GM23338 (cell line): ENCODE measurements around the gene NTRK3. TPM values are rescaled to one million over a fixed set of nuclear protein-coding genes. Genes with fewer than 3 reads are reported as not detected.

ENCODE experiments used
- ATAC-seq: fragments of 200-7000 bp; cut with Tn5 transposase; 3 replicates; pipeline ENCODE4 v1.9.1; 2020
- DNase-seq: peaks from one replicate; pipeline ENCODE4 v3.0.0-alpha.2; 2015; ENCODE audit warnings: low spot score
- H2AFZ ChIP-seq: fragments of 200-600 bp; sonication (generic); 2 replicates; pipeline ENCODE4 v1.8.0; 2016; ENCODE audit warnings: antibody characterized with exemption, mild to moderate bottlenecking, moderate library complexity
- H3F3A ChIP-seq: fragments of 200-600 bp; sonication (generic); replicated peaks from 2 replicates; pipeline ENCODE4 v1.8.0; 2017; ENCODE audit warnings: antibody characterized with exemption, mixed run types, low read depth
- H3K27ac ChIP-seq: fragments of 200-600 bp; sonication (generic); 2 replicates; pipeline ENCODE4 v1.6.1; 2016; ENCODE audit warnings: low read depth
- H3K27me3 ChIP-seq: fragments of 200-600 bp; sonication (generic); 2 replicates; pipeline ENCODE4 v1.8.0; 2016; ENCODE audit warnings: mild to moderate bottlenecking, mixed run types, moderate library complexity; ENCODE audit not compliant: insufficient read depth
- H3K36me3 ChIP-seq: fragments of 200-600 bp; sonication (generic); 2 replicates; pipeline ENCODE4 v1.8.0; 2016; ENCODE audit warnings: mild to moderate bottlenecking; ENCODE audit not compliant: insufficient read depth
- H3K4me1 ChIP-seq: fragments of 200-600 bp; sonication (generic); 2 replicates; pipeline ENCODE4 v1.8.0; 2016; ENCODE audit warnings: mild to moderate bottlenecking, moderate library complexity; ENCODE audit not compliant: insufficient read depth
- H3K4me2 ChIP-seq: fragments of 200-600 bp; sonication (generic); 2 replicates; pipeline ENCODE4 v1.7.1; 2017; ENCODE audit warnings: mixed run types
- H3K4me3 ChIP-seq: fragments of 200-600 bp; sonication (generic); 2 replicates; pipeline ENCODE4 v1.6.1; 2016; ENCODE audit warnings: mixed run types
- H3K79me2 ChIP-seq: fragments of 200-600 bp; sonication (generic); replicated peaks from 2 replicates; pipeline ENCODE4 v1.8.0; 2017; ENCODE audit warnings: mild to moderate bottlenecking; ENCODE audit not compliant: insufficient read depth
- H3K9me2 ChIP-seq: fragments of 200-600 bp; sonication (generic); 2 replicates; pipeline ENCODE4 v1.8.0; 2017; ENCODE audit not compliant: insufficient read depth
- H4K20me1 ChIP-seq: fragments of 200-600 bp; sonication (generic); replicated peaks from 2 replicates; pipeline ENCODE4 v1.8.0; 2017; ENCODE audit warnings: mild to moderate bottlenecking; ENCODE audit not compliant: insufficient read depth
- H3K27ac Mint-ChIP-seq: 2 replicates; pipeline ENCODE4 v1.8.0; 2020; ENCODE audit warnings: inconsistent platforms, mild to moderate bottlenecking, moderate library complexity, mixed read lengths
- H3K27me3 Mint-ChIP-seq: 3 replicates; pipeline ENCODE4 v1.8.0; 2022; ENCODE audit warnings: low read depth, mild to moderate bottlenecking, moderate library complexity, mixed read lengths, inconsistent platforms; ENCODE audit not compliant: insufficient read depth, poor library complexity
- H3K36me3 Mint-ChIP-seq: 3 replicates; pipeline ENCODE4 v1.8.0; 2021; ENCODE audit warnings: low read depth, mild to moderate bottlenecking, inconsistent platforms, moderate library complexity, mixed read lengths
- H3K4me1 Mint-ChIP-seq: 3 replicates; pipeline ENCODE4 v1.8.0; 2020; ENCODE audit warnings: mild to moderate bottlenecking, inconsistent platforms, mixed read lengths
- H3K4me3 Mint-ChIP-seq: 3 replicates; pipeline ENCODE4 v1.8.0; 2021; ENCODE audit warnings: moderate library complexity, mild to moderate bottlenecking, inconsistent platforms, mixed read lengths
- H3K9me3 Mint-ChIP-seq: 3 replicates; pipeline ENCODE4 v1.8.0; 2020; ENCODE audit warnings: moderate library complexity, mild to moderate bottlenecking, inconsistent platforms, mixed read lengths
- EZH2phosphoT487 ChIP-seq: fragments of 200-600 bp; sonication (generic); IDR thresholded peaks from one replicate; pipeline ENCODE4 v1.8.1; 2018; ENCODE audit warnings: antibody characterized with exemption; ENCODE audit not compliant: unreplicated experiment
- POLR2AphosphoS5 ChIP-seq: IDR thresholded peaks from 2 replicates; pipeline ENCODE4 v1.6.1; 2016; ENCODE audit warnings: antibody characterized with exemption, low read depth
- REST ChIP-seq: IDR thresholded peaks from one replicate; pipeline ENCODE4 v1.6.1; 2018; ENCODE audit warnings: antibody characterized with exemption; ENCODE audit not compliant: unreplicated experiment
- ZNF114 ChIP-seq: fragments of 250-450 bp; sonication (Bioruptor Pico); IDR thresholded peaks from 2 replicates; pipeline ENCODE4 v1.5.0; 2020; ENCODE audit warnings: mild to moderate bottlenecking, moderate library complexity
- ZNF462 ChIP-seq: fragments of 250-450 bp; sonication (Bioruptor Pico); IDR thresholded peaks from 2 replicates; pipeline ENCODE4 v1.5.0; 2020; ENCODE audit warnings: mild to moderate bottlenecking, moderate library complexity
- polyA plus RNA-seq: library from polyadenylated mRNA; unstranded; fragments of >200 nt; fragmentation: Nextera tagmentation; extraction: Ambion mirVana; gene quantifications from 2 replicates; pipeline ENCODE4 v1.2.1, GENCODE V29; 2016
- total RNA-seq: library from RNA; depleted of rRNA; stranded (reverse); fragments of >200 nt; shearing (Covaris generic); gene quantifications from 2 replicates; pipeline ENCODE4 v1.2.3, GENCODE V29; 2014

Gene NTRK3
- total and polyA plus RNA-seq, 2 experiments from 2014 or later, result 3.1 to 5.3 TPM

GRCh38 chr15:88132499-88132898 lies 124.0 kb downstream of the NTRK3 start:
- no peak overlapping the region for H3K4me3 Mint-ChIP-seq
- H3K79me2 ChIP-seq, result no peaks in the 10 kb centered on the region
- DNase-seq, result no peak
- H3K27ac ChIP-seq, result no peak overlapping the region
- peaks cover 2% of the 10 kb centered on the region; the same call in 1 of the 3 replicates for H3K9me3 Mint-ChIP-seq
- H3F3A ChIP-seq, result no peaks in the 10 kb centered on the region
- no peaks in the 10 kb centered on the region for H3K4me1 ChIP-seq
- H3K27me3 Mint-ChIP-seq, result peaks cover 2% of the 10 kb centered on the region
- TF ChIP-seq EZH2phosphoT487, result no peak
- TF ChIP-seq REST, result no peak
- TF ChIP-seq ZNF114 (CRISPR knock-in tag), result no peak
- no peak for TF ChIP-seq POLR2AphosphoS5
- TF ChIP-seq ZNF462 (CRISPR knock-in tag), result no peak
- H3K4me3 ChIP-seq, result no peak overlapping the region
- H3K9me2 ChIP-seq, result peaks cover 7% of the 10 kb centered on the region; the same call in 1 of the 2 replicates
- H3K36me3 ChIP-seq, result no peaks in the 10 kb centered on the region
- H3K27ac Mint-ChIP-seq, result no peak overlapping the region
- H4K20me1 ChIP-seq, result no peaks in the 10 kb centered on the region
- H3K27me3 ChIP-seq, result no peaks in the 10 kb centered on the region
- H3K4me2 ChIP-seq, result no peak overlapping the region
- no peak for ATAC-seq
- H3K4me1 Mint-ChIP-seq, result no peaks in the 10 kb centered on the region
- H3K36me3 Mint-ChIP-seq, result peaks cover 16% of the 10 kb centered on the region
- no peak overlapping the region for H2AFZ ChIP-seq
